Cardiac septum (tissue), 1 donor: ENCODE results near the gene AMER2. TPM values are rescaled to one million over a fixed set of nuclear protein-coding genes. Genes with fewer than 3 reads are reported as not detected.

Source experiments
- DNase-seq: peaks from one replicate; pipeline ENCODE4 v3.0.0-alpha.2; 2020; ENCODE audit warnings: low spot score
- intact Hi-C: fragments of 100-400 bp; cut with DNase I; formaldehyde crosslinking; loops from one replicate; pipeline ENCODE4 v1.14.0; 2022
- total RNA-seq: library from RNA; stranded (reverse); fragmentation: NEBNext Ultra II Directional; extraction: Animal tissue kit (Norgen Biotek cat#: 25700); gene quantifications from one replicate; pipeline ENCODE4 v1.2.1, GENCODE V29; 2021
- donor health status: DM: no; HTN: no; CAD: no.

The AMER2 gene
- total RNA-seq, 1 donor from 2014 or later, result not detected

DNA sequence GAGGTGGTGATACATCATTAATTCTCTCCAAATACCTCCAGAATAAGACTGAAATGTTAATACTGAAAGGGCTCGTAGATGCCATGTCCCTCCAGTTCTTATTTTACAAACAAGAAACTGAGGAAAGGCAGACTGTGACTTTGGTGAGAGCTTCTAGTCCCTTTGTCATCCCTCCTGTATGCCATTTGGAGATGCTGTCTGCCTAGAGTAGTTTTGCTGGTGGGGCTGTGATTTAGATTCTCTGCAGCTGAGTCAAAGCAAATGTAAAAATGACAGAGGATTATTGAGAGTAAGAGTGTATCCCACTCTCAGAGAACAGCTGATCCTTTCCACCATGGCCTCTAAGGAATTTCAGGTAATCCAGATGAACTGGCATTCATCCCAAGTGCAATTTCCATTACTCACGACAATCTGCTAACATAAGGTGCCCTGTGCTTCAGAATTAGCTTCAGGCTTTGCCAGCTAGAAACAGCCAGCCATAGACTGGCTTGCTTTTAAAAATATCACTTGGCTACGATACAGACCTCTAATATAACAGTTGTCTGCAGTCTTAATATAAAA lies 59.3 kb downstream of the AMER2 start:
- DNase-seq, result no peak
- intact Hi-C loops, result no loop called here

Other genes starting within 250 kb of the AMER2 start
- gene PABPC3, start 76.2 kb downstream of the AMER2 start, total RNA-seq, result not detected
- gene MTMR6, start 115.2 kb upstream of the AMER2 start, total RNA-seq, result 16.1 TPM
- gene NUP58, start 129.3 kb upstream of the AMER2 start, total RNA-seq, result 28.9 TPM
- 0.08 TPM for gene ATP8A2, start 199.7 kb upstream of the AMER2 start, total RNA-seq